ENCODE data around the gene MMP26.

MMP26 gene

GRCh38 chr11:4704054-4704789 is at the start of gene MMP26:
MMP26 (plus strand) TSS chr11:4704784.
- no peak for DNase-seq (ENCODE audit: low read depth)

GRCh38 chr11:4658629-4659445 is 45.7 kb upstream of the MMP26 start:
- DNase-seq (ENCODE audit: low read depth) = peak; percentile 23

GRCh38 chr11:4662876-4663275 is 41.7 kb upstream of the MMP26 start:
- DNase-seq (ENCODE audit: low read depth) = no peak

GRCh38 chr11:4664183-4664582 is 40.4 kb upstream of the MMP26 start:
- no peak for DNase-seq (ENCODE audit: low read depth)

- peak; percentile 6 for DNase-seq (ENCODE audit: low read depth)
These were observed 39.8 kb upstream of the MMP26 start for GRCh38 chr11:4664786-4665185.

- peak; percentile 38 for DNase-seq (ENCODE audit: low read depth)
These were observed 39.2 kb upstream of the MMP26 start for GRCh38 chr11:4665424-4665823.

- no peak for DNase-seq (ENCODE audit: low read depth)
These were observed 32.8 kb upstream of the MMP26 start for GRCh38 chr11:4671741-4672140.

- peak; percentile 51 for DNase-seq (ENCODE audit: low read depth)
These were observed 32.1 kb upstream of the MMP26 start for GRCh38 chr11:4672470-4672869.

- DNase-seq (ENCODE audit: low read depth) = no peak
These were observed 30.8 kb upstream of the MMP26 start for GRCh38 chr11:4673781-4674180.

- DNase-seq (ENCODE audit: low read depth) = no peak
These were observed 26.6 kb upstream of the MMP26 start for GRCh38 chr11:4677948-4678347.

GRCh38 chr11:4680341-4680740 is 24.2 kb upstream of the MMP26 start:
- DNase-seq (ENCODE audit: low read depth) = no peak

GRCh38 chr11:4682623-4683419 is 21.8 kb upstream of the MMP26 start:
- DNase-seq (ENCODE audit: low read depth) = peak; percentile 36

GRCh38 chr11:4684631-4685285 is 19.8 kb upstream of the MMP26 start:
- no peak for DNase-seq (ENCODE audit: low read depth)

- DNase-seq (ENCODE audit: low read depth) = no peak
These were observed 9.1 kb upstream of the MMP26 start for GRCh38 chr11:4695442-4695841.

- peak; percentile 44 for DNase-seq (ENCODE audit: low read depth)
These were observed 7.0 kb upstream of the MMP26 start, which contains the start of gene OR51E2 for GRCh38 chr11:4697585-4697984. OR51E2 (minus strand) TSS chr11:4697853; CDS start chr11:4682711, 15,142 bp downstream.

GRCh38 chr11:4699697-4700435 is 4.7 kb upstream of the MMP26 start:
- DNase-seq (ENCODE audit: low read depth) = no peak

GRCh38 chr11:4700436-4700820 is 4.2 kb upstream of the MMP26 start:
- no peak for DNase-seq (ENCODE audit: low read depth)

GRCh38 chr11:4704790-4705334 is 278 bp downstream of the MMP26 start:
- no peak for DNase-seq (ENCODE audit: low read depth)

- DNase-seq (ENCODE audit: low read depth) = no peak
These were observed 8.7 kb downstream of the MMP26 start for GRCh38 chr11:4713241-4713640.

GRCh38 chr11:4714300-4714699 is 9.7 kb downstream of the MMP26 start:
- no peak for DNase-seq (ENCODE audit: low read depth)

All from iris pigment epithelial cell (primary cell).